Measurements from ENCODE around the gene PAPPA2.

Gene PAPPA2

GRCh38 chr1:176790786-176791185 is 327.8 kb downstream of the PAPPA2 start:
- TF ChIP-seq EZH2 (IDR thresholded peaks at IDR 0.05; ENCODE audit: borderline replicate concordance, low read length), result no peak
- TF ChIP-seq, protein P1, sequence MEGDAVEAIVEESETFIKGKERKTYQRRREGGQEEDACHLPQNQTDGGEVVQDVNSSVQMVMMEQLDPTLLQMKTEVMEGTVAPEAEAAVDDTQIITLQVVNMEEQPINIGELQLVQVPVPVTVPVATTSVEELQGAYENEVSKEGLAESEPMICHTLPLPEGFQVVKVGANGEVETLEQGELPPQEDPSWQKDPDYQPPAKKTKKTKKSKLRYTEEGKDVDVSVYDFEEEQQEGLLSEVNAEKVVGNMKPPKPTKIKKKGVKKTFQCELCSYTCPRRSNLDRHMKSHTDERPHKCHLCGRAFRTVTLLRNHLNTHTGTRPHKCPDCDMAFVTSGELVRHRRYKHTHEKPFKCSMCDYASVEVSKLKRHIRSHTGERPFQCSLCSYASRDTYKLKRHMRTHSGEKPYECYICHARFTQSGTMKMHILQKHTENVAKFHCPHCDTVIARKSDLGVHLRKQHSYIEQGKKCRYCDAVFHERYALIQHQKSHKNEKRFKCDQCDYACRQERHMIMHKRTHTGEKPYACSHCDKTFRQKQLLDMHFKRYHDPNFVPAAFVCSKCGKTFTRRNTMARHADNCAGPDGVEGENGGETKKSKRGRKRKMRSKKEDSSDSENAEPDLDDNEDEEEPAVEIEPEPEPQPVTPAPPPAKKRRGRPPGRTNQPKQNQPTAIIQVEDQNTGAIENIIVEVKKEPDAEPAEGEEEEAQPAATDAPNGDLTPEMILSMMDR (IDR thresholded peaks at IDR 0.05; ENCODE audit: low read length), result no peak
- H3F3A ChIP-seq (ENCODE audit: insufficient read depth, low read length), result no peaks in the 10 kb centered on the region
- no peak overlapping the region for H3K4me2 ChIP-seq (ENCODE audit: low read length)
- no peak overlapping the region for H3K9ac ChIP-seq (ENCODE audit: low read length)
- H3K27ac ChIP-seq (ENCODE audit: low read depth, low read length, poor library complexity, severe bottlenecking), result no peak overlapping the region
- H3K9me3 ChIP-seq (ENCODE audit: low read length), result no peaks in the 10 kb centered on the region
- no peaks in the 10 kb centered on the region for H4K20me1 ChIP-seq (ENCODE audit: insufficient read depth, low read length)
- H3K9me2 ChIP-seq (ENCODE audit: low read depth, low read length), result no peaks in the 10 kb centered on the region
- H3K4me3 ChIP-seq (ENCODE audit: low read depth, low read length, poor library complexity, severe bottlenecking), result no peak overlapping the region
- H2AFZ ChIP-seq (ENCODE audit: low read length), result no peak overlapping the region
- H3K4me1 ChIP-seq (ENCODE audit: insufficient read depth, low read length, severe bottlenecking), result no peaks in the 10 kb centered on the region
- H3K79me2 ChIP-seq (ENCODE audit: insufficient read depth, low read length), result no peaks in the 10 kb centered on the region
- no peaks in the 10 kb centered on the region for H3K36me3 ChIP-seq (ENCODE audit: insufficient read depth, low read length)
- H3K27me3 ChIP-seq (ENCODE audit: insufficient read depth, low read length), result no peaks in the 10 kb centered on the region

GRCh38 chr1:176791906-176792305 is 328.9 kb downstream of the PAPPA2 start:
- Histone ChIP-seq H2AFZ (ENCODE audit: low read length) (no peak overlapping the region), H3K9me2 (ENCODE audit: low read depth, low read length) (no peaks in the 10 kb centered on the region), H3K27me3 (ENCODE audit: insufficient read depth, low read length) (no peaks in the 10 kb centered on the region), H3K36me3 (ENCODE audit: insufficient read depth, low read length) (no peaks in the 10 kb centered on the region), H3K9me3 (ENCODE audit: low read length) (no peaks in the 10 kb centered on the region), H4K20me1 (ENCODE audit: insufficient read depth, low read length) (no peaks in the 10 kb centered on the region), H3K4me2 (ENCODE audit: low read length) (no peak overlapping the region), H3K79me2 (ENCODE audit: insufficient read depth, low read length) (no peaks in the 10 kb centered on the region), H3K4me1 (ENCODE audit: insufficient read depth, low read length, severe bottlenecking) (no peaks in the 10 kb centered on the region), H3K27ac (ENCODE audit: low read depth, low read length, poor library complexity, severe bottlenecking) (no peak overlapping the region), H3K9ac (ENCODE audit: low read length) (no peak overlapping the region), H3K4me3 (ENCODE audit: low read depth, low read length, poor library complexity, severe bottlenecking) (no peak overlapping the region), H3F3A (ENCODE audit: insufficient read depth, low read length) (no peaks in the 10 kb centered on the region)
- TF ChIP-seq EZH2 (IDR thresholded peaks at IDR 0.05; ENCODE audit: borderline replicate concordance, low read length), result no peak
- TF ChIP-seq, protein P1 (IDR thresholded peaks at IDR 0.05; ENCODE audit: low read length), result no peak

- no peak for TF ChIP-seq EZH2 (IDR thresholded peaks at IDR 0.05; ENCODE audit: borderline replicate concordance, low read length)
- TF ChIP-seq, protein P1 (IDR thresholded peaks at IDR 0.05; ENCODE audit: low read length), result no peak
- Histone ChIP-seq H3K79me2 (ENCODE audit: insufficient read depth, low read length) (no peaks in the 10 kb centered on the region), H2AFZ (ENCODE audit: low read length) (no peak overlapping the region), H3K4me3 (ENCODE audit: low read depth, low read length, poor library complexity, severe bottlenecking) (no peak overlapping the region), H3F3A (ENCODE audit: insufficient read depth, low read length) (no peaks in the 10 kb centered on the region), H3K27me3 (ENCODE audit: insufficient read depth, low read length) (no peaks in the 10 kb centered on the region), H3K36me3 (ENCODE audit: insufficient read depth, low read length) (no peaks in the 10 kb centered on the region), H3K9me3 (ENCODE audit: low read length) (no peaks in the 10 kb centered on the region), H3K27ac (ENCODE audit: low read depth, low read length, poor library complexity, severe bottlenecking) (no peak overlapping the region), H3K9ac (ENCODE audit: low read length) (no peak overlapping the region), H3K4me1 (ENCODE audit: insufficient read depth, low read length, severe bottlenecking) (no peaks in the 10 kb centered on the region), H4K20me1 (ENCODE audit: insufficient read depth, low read length) (no peaks in the 10 kb centered on the region), H3K4me2 (ENCODE audit: low read length) (no peak overlapping the region), H3K9me2 (ENCODE audit: low read depth, low read length) (no peaks in the 10 kb centered on the region)
These were observed 332.0 kb downstream of the PAPPA2 start for GRCh38 chr1:176794897-176795508.
